ENCODE data around the gene ALCAM.
A peak's percentile ranks its signal among the peaks of the same experiment; 100 is the strongest.

ALCAM gene

DNA sequence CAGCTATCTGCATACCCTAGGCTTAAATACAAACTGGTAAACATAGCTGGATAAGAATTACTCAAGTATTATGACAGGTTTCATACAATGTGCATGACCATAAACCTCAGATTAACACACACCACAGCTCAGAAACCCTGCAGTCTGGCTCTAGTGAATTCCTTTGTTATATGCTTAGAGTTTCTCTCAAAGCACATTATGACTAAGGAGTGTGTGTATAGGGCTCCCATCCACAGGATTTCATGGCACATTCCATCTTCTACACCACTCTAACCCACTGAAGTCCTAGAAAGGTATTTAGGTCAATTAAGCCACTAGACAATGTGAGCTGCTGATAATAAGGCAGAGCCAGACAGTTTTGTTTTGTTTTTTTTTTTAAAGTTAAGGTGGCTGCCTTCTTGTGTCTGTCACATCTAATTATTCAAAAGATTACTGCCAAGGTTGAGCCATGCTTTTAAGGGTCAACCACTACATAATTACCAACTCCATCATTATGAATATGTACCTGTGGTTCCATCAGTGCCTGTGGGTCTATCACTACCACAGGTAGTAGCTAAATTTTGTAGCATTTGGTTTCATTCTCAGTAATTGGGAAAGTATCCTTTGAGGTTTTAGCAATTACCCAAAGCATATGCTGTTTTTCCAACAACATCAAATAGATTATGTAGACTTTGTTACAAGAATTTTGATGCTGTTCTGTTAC, 107.0 kb downstream of the ALCAM start:
- H3K4me3 ChIP-seq (ENCODE audit: low read length), result no peak overlapping the region
- peak; percentile 100 for DNase-seq (ENCODE audit: low read depth)
- TF ChIP-seq, protein P1, sequence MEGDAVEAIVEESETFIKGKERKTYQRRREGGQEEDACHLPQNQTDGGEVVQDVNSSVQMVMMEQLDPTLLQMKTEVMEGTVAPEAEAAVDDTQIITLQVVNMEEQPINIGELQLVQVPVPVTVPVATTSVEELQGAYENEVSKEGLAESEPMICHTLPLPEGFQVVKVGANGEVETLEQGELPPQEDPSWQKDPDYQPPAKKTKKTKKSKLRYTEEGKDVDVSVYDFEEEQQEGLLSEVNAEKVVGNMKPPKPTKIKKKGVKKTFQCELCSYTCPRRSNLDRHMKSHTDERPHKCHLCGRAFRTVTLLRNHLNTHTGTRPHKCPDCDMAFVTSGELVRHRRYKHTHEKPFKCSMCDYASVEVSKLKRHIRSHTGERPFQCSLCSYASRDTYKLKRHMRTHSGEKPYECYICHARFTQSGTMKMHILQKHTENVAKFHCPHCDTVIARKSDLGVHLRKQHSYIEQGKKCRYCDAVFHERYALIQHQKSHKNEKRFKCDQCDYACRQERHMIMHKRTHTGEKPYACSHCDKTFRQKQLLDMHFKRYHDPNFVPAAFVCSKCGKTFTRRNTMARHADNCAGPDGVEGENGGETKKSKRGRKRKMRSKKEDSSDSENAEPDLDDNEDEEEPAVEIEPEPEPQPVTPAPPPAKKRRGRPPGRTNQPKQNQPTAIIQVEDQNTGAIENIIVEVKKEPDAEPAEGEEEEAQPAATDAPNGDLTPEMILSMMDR (conservative IDR thresholded peaks at IDR 0.05; ENCODE audit: low read depth, low read length), result no peak

GRCh38 chr3:105480768-105481167, 114.1 kb downstream of the ALCAM start:
- TF ChIP-seq, protein P1 (conservative IDR thresholded peaks at IDR 0.05; ENCODE audit: low read depth, low read length), result no peak
- H3K4me3 ChIP-seq (ENCODE audit: low read length), result no peak overlapping the region
- DNase-seq (ENCODE audit: low read depth), result no peak

GRCh38 chr3:105483476-105483875, 116.8 kb downstream of the ALCAM start:
- DNase-seq (ENCODE audit: low read depth), result no peak
- TF ChIP-seq, protein P1 (conservative IDR thresholded peaks at IDR 0.05; ENCODE audit: low read depth, low read length), result no peak
- H3K4me3 ChIP-seq (ENCODE audit: low read length), result no peak overlapping the region

DNA sequence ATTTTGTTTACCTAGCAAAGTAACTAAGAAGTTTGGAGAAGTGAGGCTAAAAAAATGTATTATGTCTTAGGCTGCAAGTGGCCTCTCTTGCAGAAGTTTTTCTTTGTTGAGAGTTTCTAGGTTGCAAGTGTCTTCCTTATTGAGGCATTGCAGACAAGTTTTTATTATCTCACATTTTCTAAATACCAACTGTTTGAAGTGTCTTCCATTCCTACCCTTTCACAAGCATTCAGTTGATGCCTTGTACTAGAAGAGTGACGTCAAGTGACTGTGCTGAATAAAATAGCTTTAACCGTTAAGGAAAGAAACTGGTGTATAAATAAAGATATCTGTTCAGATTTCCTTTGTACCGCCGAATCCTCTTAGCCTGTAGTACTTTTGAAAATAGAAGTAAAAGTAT, 123.3 kb downstream of the ALCAM start:
- no peak overlapping the region for H3K4me3 ChIP-seq (ENCODE audit: low read length)
- DNase-seq (ENCODE audit: low read depth), result no peak
- TF ChIP-seq, protein P1 (conservative IDR thresholded peaks at IDR 0.05; ENCODE audit: low read depth, low read length), result no peak

DNA sequence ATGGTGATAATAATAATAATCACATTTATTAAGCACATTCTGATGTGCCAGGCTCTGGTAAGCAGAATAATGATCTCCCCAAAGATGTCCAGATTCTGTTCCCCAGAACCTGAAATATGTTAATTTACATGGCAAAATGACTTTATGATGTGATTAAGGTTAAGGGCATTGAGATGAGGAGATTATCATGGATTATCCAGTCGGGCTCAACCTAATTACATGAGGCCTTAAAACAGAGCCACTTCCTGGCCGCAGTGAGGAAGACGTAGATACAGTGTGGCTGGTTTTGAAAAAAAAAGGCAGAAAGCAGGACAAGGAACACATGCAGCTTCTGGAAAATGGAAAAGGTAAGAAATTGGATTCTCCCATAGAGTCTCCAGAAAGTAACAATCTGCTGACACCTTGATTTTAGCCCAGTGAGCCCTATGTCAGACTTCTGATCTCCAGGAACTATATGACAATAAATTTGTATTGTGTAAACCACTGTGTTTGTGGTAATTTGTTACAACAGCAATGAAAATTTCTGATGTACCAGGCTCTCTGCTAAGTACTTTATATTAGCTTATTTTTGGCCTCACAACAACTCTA, 126.7 kb downstream of the ALCAM start:
- TF ChIP-seq, protein P1 (conservative IDR thresholded peaks at IDR 0.05; ENCODE audit: low read depth, low read length), result no peak
- no peak for DNase-seq (ENCODE audit: low read depth)
- no peak overlapping the region for H3K4me3 ChIP-seq (ENCODE audit: low read length)

GRCh38 chr3:105495021-105495420, 128.3 kb downstream of the ALCAM start:
- no peak overlapping the region for H3K4me3 ChIP-seq (ENCODE audit: low read length)
- DNase-seq (ENCODE audit: low read depth), result no peak
- TF ChIP-seq, protein P1 (conservative IDR thresholded peaks at IDR 0.05; ENCODE audit: low read depth, low read length), result no peak

- TF ChIP-seq, protein P1 (conservative IDR thresholded peaks at IDR 0.05; ENCODE audit: low read depth, low read length), result no peak
- no peak for DNase-seq (ENCODE audit: low read depth)
- H3K4me3 ChIP-seq (ENCODE audit: low read length), result no peak overlapping the region
Observed at GRCh38 chr3:105496343-105496742, 129.6 kb downstream of the ALCAM start.

Data from retinal pigment epithelial cell (primary cell).